Neural cell (in vitro differentiated cells): ENCODE data around the gene ARHGEF5.
"Not testable (repeated sequence)": the region's sequence is repeated elsewhere in the genome, so short reads cannot be mapped to it uniquely, and the experiment has no call there.

ENCODE experiments used
- CTCF ChIP-seq: fragments of 450-650 bp; IDR thresholded peaks from 2 replicates; pipeline ENCODE4 v1.5.1; 2014; ENCODE audit warnings: antibody characterized with exemption, mild to moderate bottlenecking, moderate library complexity; ENCODE audit not compliant: poor library complexity, severe bottlenecking
- EP300 ChIP-seq: fragments of 450-650 bp; conservative IDR thresholded peaks from 2 replicates; pipeline ENCODE4 v1.6.1; 2014; ENCODE audit warnings: antibody characterized with exemption, mild to moderate bottlenecking, moderate library complexity; ENCODE audit not compliant: poor library complexity, severe bottlenecking
- EZH2 ChIP-seq: fragments of 200-600, 300-800 bp; shearing (Covaris generic), sonication (generic); IDR thresholded peaks from 2 replicates; pipeline ENCODE4 v1.6.1; 2014; ENCODE audit warnings: antibody characterized with exemption, low read length, borderline replicate concordance, mild to moderate bottlenecking; ENCODE audit not compliant: insufficient read depth, poor library complexity, severe bottlenecking
- POLR2AphosphoS5 ChIP-seq: IDR thresholded peaks from 2 replicates; pipeline ENCODE4 v1.6.1; 2012
- RAD21 ChIP-seq: fragments of 450-650 bp; conservative IDR thresholded peaks from 2 replicates; pipeline ENCODE4 v1.6.1; 2014; ENCODE audit warnings: antibody characterized with exemption, mild to moderate bottlenecking, moderate library complexity
- SMC3 ChIP-seq: fragments of 450-650 bp; conservative IDR thresholded peaks from 2 replicates; pipeline ENCODE4 v1.6.1; 2014; ENCODE audit warnings: antibody characterized with exemption, mild to moderate bottlenecking, moderate library complexity; ENCODE audit not compliant: poor library complexity
- TAF1 ChIP-seq: IDR thresholded peaks from 2 replicates; pipeline ENCODE4 v1.6.1; 2012; ENCODE audit warnings: low read depth

- not testable (repeated sequence) for TF ChIP-seq CTCF, EZH2, EP300, RAD21, TAF1, SMC3, POLR2AphosphoS5
Measured at GRCh38 chr7:144351667-144352066, 3.5 kb upstream of the ARHGEF5 start.
